Measurements from ENCODE around the gene GSK3A.
A peak's percentile ranks its signal among the peaks of the same experiment; 100 is the strongest.

Gene GSK3A

GRCh38 chr19:42246143-42246921, 3.9 kb upstream of the GSK3A start:
- no peak overlapping the region for H3K9ac ChIP-seq (ENCODE audit: low read length)
- H3K36me3 ChIP-seq (replicated peaks; ENCODE audit: low read depth, low read length) = peaks cover 15% of the 10 kb centered on the region
- no peak overlapping the region for H3K4me3 ChIP-seq (ENCODE audit: low read length)
- TF ChIP-seq, protein P1, sequence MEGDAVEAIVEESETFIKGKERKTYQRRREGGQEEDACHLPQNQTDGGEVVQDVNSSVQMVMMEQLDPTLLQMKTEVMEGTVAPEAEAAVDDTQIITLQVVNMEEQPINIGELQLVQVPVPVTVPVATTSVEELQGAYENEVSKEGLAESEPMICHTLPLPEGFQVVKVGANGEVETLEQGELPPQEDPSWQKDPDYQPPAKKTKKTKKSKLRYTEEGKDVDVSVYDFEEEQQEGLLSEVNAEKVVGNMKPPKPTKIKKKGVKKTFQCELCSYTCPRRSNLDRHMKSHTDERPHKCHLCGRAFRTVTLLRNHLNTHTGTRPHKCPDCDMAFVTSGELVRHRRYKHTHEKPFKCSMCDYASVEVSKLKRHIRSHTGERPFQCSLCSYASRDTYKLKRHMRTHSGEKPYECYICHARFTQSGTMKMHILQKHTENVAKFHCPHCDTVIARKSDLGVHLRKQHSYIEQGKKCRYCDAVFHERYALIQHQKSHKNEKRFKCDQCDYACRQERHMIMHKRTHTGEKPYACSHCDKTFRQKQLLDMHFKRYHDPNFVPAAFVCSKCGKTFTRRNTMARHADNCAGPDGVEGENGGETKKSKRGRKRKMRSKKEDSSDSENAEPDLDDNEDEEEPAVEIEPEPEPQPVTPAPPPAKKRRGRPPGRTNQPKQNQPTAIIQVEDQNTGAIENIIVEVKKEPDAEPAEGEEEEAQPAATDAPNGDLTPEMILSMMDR (IDR thresholded peaks at IDR 0.05; ENCODE audit: low read depth, low read length) = no peak
- no peak for TF ChIP-seq EZH2phosphoT487 (IDR thresholded peaks at IDR 0.05; ENCODE audit: low read depth)
- H3K27ac ChIP-seq (ENCODE audit: low read length) = peak overlapping the region; percentile 13; the same call in 1 of the 2 replicates
- peak overlapping the region; percentile 28; the same call in 1 of the 2 replicates for H3K4me2 ChIP-seq (ENCODE audit: low read length)
- H3K4me1 ChIP-seq (ENCODE audit: low read length) = peaks cover 19% of the 10 kb centered on the region
- no peaks in the 10 kb centered on the region for H3K9me3 ChIP-seq (ENCODE audit: insufficient read depth, low read length)
- no peaks in the 10 kb centered on the region for H3K27me3 ChIP-seq (ENCODE audit: low read depth, low read length)
- no peak overlapping the region for H2AFZ ChIP-seq (ENCODE audit: low read depth, low read length)
- H4K20me1 ChIP-seq (ENCODE audit: insufficient read depth, low read length) = peaks cover 17% of the 10 kb centered on the region
- peaks cover 37% of the 10 kb centered on the region for H3K79me2 ChIP-seq (ENCODE audit: low read length)

GRCh38 chr19:42245231-42245630, 2.8 kb upstream of the GSK3A start:
- H3K36me3 ChIP-seq (replicated peaks; ENCODE audit: low read depth, low read length) = peaks cover 18% of the 10 kb centered on the region
- peak overlapping the region; percentile 24 for H2AFZ ChIP-seq (ENCODE audit: low read depth, low read length)
- H3K27me3 ChIP-seq (ENCODE audit: low read depth, low read length) = no peaks in the 10 kb centered on the region
- peaks cover 8% of the 10 kb centered on the region for H4K20me1 ChIP-seq (ENCODE audit: insufficient read depth, low read length)
- H3K4me1 ChIP-seq (ENCODE audit: low read length) = peaks cover 29% of the 10 kb centered on the region
- peak overlapping the region; percentile 84 for H3K4me2 ChIP-seq (ENCODE audit: low read length)
- peaks cover 39% of the 10 kb centered on the region for H3K79me2 ChIP-seq (ENCODE audit: low read length)
- H3K4me3 ChIP-seq (ENCODE audit: low read length) = peak overlapping the region; percentile 82
- peak overlapping the region; percentile 35 for H3K27ac ChIP-seq (ENCODE audit: low read length)
- peak overlapping the region; percentile 44 for H3K9ac ChIP-seq (ENCODE audit: low read length)
- TF ChIP-seq EZH2phosphoT487 (IDR thresholded peaks at IDR 0.05; ENCODE audit: low read depth) = no peak
- TF ChIP-seq, protein P1 (IDR thresholded peaks at IDR 0.05; ENCODE audit: low read depth, low read length) = no peak
- no peaks in the 10 kb centered on the region for H3K9me3 ChIP-seq (ENCODE audit: insufficient read depth, low read length)

DNA sequence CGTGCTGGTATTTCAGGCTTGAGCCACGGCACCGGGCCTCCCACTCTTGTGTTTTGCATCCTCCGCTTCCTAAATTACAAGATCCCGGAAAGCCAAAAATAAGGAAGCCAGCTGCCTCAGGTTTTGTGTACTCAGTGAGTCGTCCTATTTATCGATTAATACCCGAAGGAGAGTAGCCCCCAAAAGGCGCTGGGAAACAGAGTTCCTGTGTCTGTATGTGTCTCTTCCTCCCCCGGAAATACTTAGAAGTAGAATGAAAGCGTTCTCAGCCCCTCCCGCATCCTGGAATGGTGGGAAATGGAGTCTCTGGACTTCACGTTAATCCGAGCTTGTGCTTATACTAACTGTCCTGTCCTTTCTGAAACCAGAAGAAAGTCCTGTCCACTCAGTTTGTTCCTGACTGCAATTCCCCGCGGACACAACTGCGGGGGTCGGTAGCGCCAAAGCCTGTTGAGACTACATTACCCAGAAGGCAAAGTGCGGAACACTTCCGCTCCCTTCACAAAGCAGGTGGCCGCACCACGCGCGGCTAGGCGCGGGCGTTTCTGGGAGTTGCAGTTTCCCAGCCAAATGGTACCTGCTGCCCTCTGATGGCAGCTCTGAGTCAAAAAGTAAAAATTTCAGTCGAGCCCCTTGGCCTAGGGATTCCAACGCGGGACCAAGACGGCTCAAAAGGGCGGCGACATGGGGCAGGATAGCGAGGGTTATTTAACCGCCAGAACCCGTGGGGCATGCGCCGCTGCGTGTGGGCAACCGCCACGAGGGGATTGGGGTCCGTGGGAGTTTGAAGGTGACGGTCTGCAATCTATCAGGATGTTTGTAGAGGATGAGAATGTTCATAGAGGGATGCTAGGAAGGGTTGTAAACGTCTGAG, 2.2 kb upstream of the GSK3A start:
- TF ChIP-seq, protein P1 (IDR thresholded peaks at IDR 0.05; ENCODE audit: low read depth, low read length) = peak; percentile 83
- TF ChIP-seq EZH2phosphoT487 (IDR thresholded peaks at IDR 0.05; ENCODE audit: low read depth) = no peak
- H3K79me2 ChIP-seq (ENCODE audit: low read length) = peaks cover 39% of the 10 kb centered on the region

DNA sequence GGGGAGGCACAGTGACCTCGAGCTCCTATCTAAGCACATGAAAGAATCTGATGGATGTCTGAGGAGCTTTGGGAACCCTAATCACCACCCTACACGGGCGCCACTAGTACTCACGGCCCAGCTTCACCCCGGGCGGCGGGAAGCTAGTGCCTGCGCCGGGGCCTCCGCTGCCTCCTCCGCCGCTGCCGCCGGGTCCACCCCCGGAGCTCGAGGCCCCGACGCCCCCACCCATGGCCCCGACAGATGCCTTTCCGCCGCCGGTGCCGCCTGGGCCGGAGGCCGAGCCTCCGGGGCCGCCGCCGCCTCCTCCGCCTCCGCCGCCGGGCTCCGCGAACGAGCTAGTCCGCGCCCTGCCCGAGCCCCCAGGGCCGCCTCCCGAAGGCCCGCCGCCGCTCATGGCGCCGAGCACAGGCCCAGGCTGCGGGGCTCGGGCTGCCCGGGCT, 312 bp downstream of the GSK3A start:
- Histone ChIP-seq H3K4me2 (ENCODE audit: low read length) (peak overlapping the region; percentile 85), H3K4me1 (ENCODE audit: low read length) (peaks cover 27% of the 10 kb centered on the region), H3K4me3 (ENCODE audit: low read length) (peak overlapping the region; percentile 82), H3K9me3 (ENCODE audit: insufficient read depth, low read length) (no peaks in the 10 kb centered on the region), H3K79me2 (ENCODE audit: low read length) (peaks cover 43% of the 10 kb centered on the region), H3K27ac (ENCODE audit: low read length) (peak overlapping the region; percentile 33), H4K20me1 (ENCODE audit: insufficient read depth, low read length) (no peaks in the 10 kb centered on the region), H3K9ac (ENCODE audit: low read length) (peak overlapping the region; percentile 86), H3K27me3 (ENCODE audit: low read depth, low read length) (no peaks in the 10 kb centered on the region), H2AFZ (ENCODE audit: low read depth, low read length) (no peak overlapping the region), H3K36me3 (replicated peaks; ENCODE audit: low read depth, low read length) (peaks cover 18% of the 10 kb centered on the region)
- TF ChIP-seq, protein P1 (IDR thresholded peaks at IDR 0.05; ENCODE audit: low read depth, low read length) = no peak
- no peak for TF ChIP-seq EZH2phosphoT487 (IDR thresholded peaks at IDR 0.05; ENCODE audit: low read depth)

More for the DNA sequence above, 2.2 kb upstream of the GSK3A start:
- Histone ChIP-seq H3K36me3 (replicated peaks; ENCODE audit: low read depth, low read length) (peaks cover 21% of the 10 kb centered on the region), H3K27me3 (ENCODE audit: low read depth, low read length) (no peaks in the 10 kb centered on the region), H3K4me2 (ENCODE audit: low read length) (peak overlapping the region; percentile 84), H3K4me3 (ENCODE audit: low read length) (peak overlapping the region; percentile 82), H3K4me1 (ENCODE audit: low read length) (peaks cover 29% of the 10 kb centered on the region), H3K27ac (ENCODE audit: low read length) (peak overlapping the region; percentile 71), H4K20me1 (ENCODE audit: insufficient read depth, low read length) (peaks cover 1% of the 10 kb centered on the region), H3K9ac (ENCODE audit: low read length) (peak overlapping the region; percentile 79), H2AFZ (ENCODE audit: low read depth, low read length) (peak overlapping the region; percentile 88), H3K9me3 (ENCODE audit: insufficient read depth, low read length) (no peaks in the 10 kb centered on the region)
